GM18517 (cell line): ENCODE results near the gene TOP3A.

ENCODE experiments used
- ATAC-seq: cut with Tn5 transposase; IDR thresholded peaks from one replicate; pipeline ENCODE4 v1.9.1; 2021; ENCODE audit warnings: mild to moderate bottlenecking, moderate library complexity; ENCODE audit not compliant: unreplicated experiment

Gene TOP3A

GRCh38 chr17:18233803-18234518 lies 80.8 kb downstream of the TOP3A start:
- no peak for ATAC-seq

GRCh38 chr17:18231164-18231563 lies 83.6 kb downstream of the TOP3A start:
- ATAC-seq = no peak

- ATAC-seq = no peak
Observed at GRCh38 chr17:18230288-18231141, 84.3 kb downstream of the TOP3A start.

- no peak for ATAC-seq
Observed at GRCh38 chr17:18229771-18230170, 85.0 kb downstream of the TOP3A start.

- ATAC-seq = no peak
Observed at GRCh38 chr17:18229254-18229653, 85.5 kb downstream of the TOP3A start.

- no peak for ATAC-seq
Observed at GRCh38 chr17:18228176-18228682, 86.6 kb downstream of the TOP3A start.

GRCh38 chr17:18227635-18228034 lies 87.2 kb downstream of the TOP3A start:
- ATAC-seq = no peak

- no peak for ATAC-seq
Observed at GRCh38 chr17:18226284-18226945, 88.4 kb downstream of the TOP3A start.

GRCh38 chr17:18225642-18226283 lies 89.0 kb downstream of the TOP3A start:
- ATAC-seq = peak; percentile 11

GRCh38 chr17:18225121-18225641 lies 89.6 kb downstream of the TOP3A start, which contains the start of gene LLGL1:
Gene LLGL1 (plus strand): TSS chr17:18225635. CDS start chr17:18225683, 48 bp downstream.
- peak; percentile 60 for ATAC-seq

- no peak for ATAC-seq
Observed at GRCh38 chr17:18224387-18225120, 90.2 kb downstream of the TOP3A start.

- no peak for ATAC-seq
Observed at GRCh38 chr17:18224053-18224386, 90.8 kb downstream of the TOP3A start.
